ENCODE measurements around the gene CYP4A22. TPM values are rescaled to one million over a fixed set of nuclear protein-coding genes. Genes with fewer than 3 reads are reported as not detected.
A peak's percentile ranks its signal among the peaks of the same experiment; 100 is the strongest.

CYP4A22 gene
- total and polyA plus RNA-seq, 9 of the 15 experiments (the other 6 are each of a cell fraction or from before 2014, with no cell fraction given) = 0.07 TPM; not detected in 8

- TF ChIP-seq, protein P1, sequence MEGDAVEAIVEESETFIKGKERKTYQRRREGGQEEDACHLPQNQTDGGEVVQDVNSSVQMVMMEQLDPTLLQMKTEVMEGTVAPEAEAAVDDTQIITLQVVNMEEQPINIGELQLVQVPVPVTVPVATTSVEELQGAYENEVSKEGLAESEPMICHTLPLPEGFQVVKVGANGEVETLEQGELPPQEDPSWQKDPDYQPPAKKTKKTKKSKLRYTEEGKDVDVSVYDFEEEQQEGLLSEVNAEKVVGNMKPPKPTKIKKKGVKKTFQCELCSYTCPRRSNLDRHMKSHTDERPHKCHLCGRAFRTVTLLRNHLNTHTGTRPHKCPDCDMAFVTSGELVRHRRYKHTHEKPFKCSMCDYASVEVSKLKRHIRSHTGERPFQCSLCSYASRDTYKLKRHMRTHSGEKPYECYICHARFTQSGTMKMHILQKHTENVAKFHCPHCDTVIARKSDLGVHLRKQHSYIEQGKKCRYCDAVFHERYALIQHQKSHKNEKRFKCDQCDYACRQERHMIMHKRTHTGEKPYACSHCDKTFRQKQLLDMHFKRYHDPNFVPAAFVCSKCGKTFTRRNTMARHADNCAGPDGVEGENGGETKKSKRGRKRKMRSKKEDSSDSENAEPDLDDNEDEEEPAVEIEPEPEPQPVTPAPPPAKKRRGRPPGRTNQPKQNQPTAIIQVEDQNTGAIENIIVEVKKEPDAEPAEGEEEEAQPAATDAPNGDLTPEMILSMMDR (IDR thresholded peaks at IDR 0.05 in 2 of 3, conservative IDR thresholded peaks at IDR 0.05 in 1 of 3; ENCODE audit: insufficient read depth in 2 of 3, low read depth in 1 of 3, low read length in 3 of 3) = peak; percentile 96 to 99 (median 99)
- TF ChIP-seq CREB1 (IDR thresholded peaks at IDR 0.05) = peak; percentile 99
- TF ChIP-seq CREB1 (CRISPR knock-in tag; IDR thresholded peaks at IDR 0.05) = peak; percentile 98
- no peak for TF ChIP-seq RFX1 (IDR thresholded peaks at IDR 0.05)
- TF ChIP-seq ZNF639 (CRISPR knock-in tag; conservative IDR thresholded peaks at IDR 0.05 in 1 of 2, IDR thresholded peaks at IDR 0.05 in 1 of 2) = 0 out of 4 replicates have a peak, but pooled peaks of 1 of the 2 experiments have one; percentile 57
- TF ChIP-seq, protein P2, sequence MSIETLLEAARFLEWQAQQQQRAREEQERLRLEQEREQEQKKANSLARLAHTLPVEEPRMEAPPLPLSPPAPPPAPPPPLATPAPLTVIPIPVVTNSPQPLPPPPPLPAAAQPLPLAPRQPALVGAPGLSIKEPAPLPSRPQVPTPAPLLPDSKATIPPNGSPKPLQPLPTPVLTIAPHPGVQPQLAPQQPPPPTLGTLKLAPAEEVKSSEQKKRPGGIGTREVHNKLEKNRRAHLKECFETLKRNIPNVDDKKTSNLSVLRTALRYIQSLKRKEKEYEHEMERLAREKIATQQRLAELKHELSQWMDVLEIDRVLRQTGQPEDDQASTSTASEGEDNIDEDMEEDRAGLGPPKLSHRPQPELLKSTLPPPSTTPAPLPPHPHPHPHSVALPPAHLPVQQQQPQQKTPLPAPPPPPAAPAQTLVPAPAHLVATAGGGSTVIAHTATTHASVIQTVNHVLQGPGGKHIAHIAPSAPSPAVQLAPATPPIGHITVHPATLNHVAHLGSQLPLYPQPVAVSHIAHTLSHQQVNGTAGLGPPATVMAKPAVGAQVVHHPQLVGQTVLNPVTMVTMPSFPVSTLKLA (conservative IDR thresholded peaks at IDR 0.05) = peak; percentile 63 to 82
- peak; percentile 54; the same call in 1 of the 2 replicates for TF ChIP-seq THAP12 (CRISPR knock-in tag; IDR thresholded peaks at IDR 0.05)
- no peak for TF ChIP-seq POLR3A (IDR thresholded peaks at IDR 0.05; ENCODE audit: borderline replicate concordance, extremely low read depth, insufficient read depth, insufficient read length)
- TF ChIP-seq NBN (IDR thresholded peaks at IDR 0.05; ENCODE audit: low read depth) = peak; percentile 94
- TF ChIP-seq LCOR (CRISPR knock-in tag; IDR thresholded peaks at IDR 0.05) = peak; percentile 92
- TF ChIP-seq SUPT5H (IDR thresholded peaks at IDR 0.05) = no peak
- TF ChIP-seq SIX5 (IDR thresholded peaks at IDR 0.05; ENCODE audit: borderline replicate concordance in 1 of 2, insufficient read depth in 1 of 2, low read depth in 1 of 2, low read length in 2 of 2) = no peak
- peak; percentile 64 for TF ChIP-seq HNRNPK (IDR thresholded peaks at IDR 0.05; ENCODE audit: low read depth, low read length, poor library complexity, severe bottlenecking)
- TF ChIP-seq TAF1 (IDR thresholded peaks at IDR 0.05; ENCODE audit: control insufficient read depth, extremely low read depth, insufficient read depth, low read length, severe bottlenecking) = peak; percentile 55
Observed at GRCh38 chr1:47179017-47179987, 42.1 kb downstream of the CYP4A22 start (continued).

Data from K562 (cell line).